ENCODE results near the gene RHPN2. TPM values are rescaled to one million over a fixed set of nuclear protein-coding genes. Genes with fewer than 3 reads are reported as not detected.
"Not testable (repeated sequence)": the region's sequence is repeated elsewhere in the genome, so short reads cannot be mapped to it uniquely, and the experiment has no call there.

Gene RHPN2
- total RNA-seq, 5 donors from 2014 or later (not counting 1 experiment from before 2014, with no cell fraction given), result 0.16 to 0.66 (median 0.33) TPM

GRCh38 chr19:33047422-33047821 lies 17.3 kb downstream of the RHPN2 start:
- Mint-ChIP-seq H3K27me3 (peaks cover 0 to 2% of the 10 kb centered on the region in 2 donors), H3K36me3 (no peaks in the 10 kb centered on the region), H3K9me3 (no peaks in the 10 kb centered on the region), H3K27ac (no peak overlapping the region), H3K4me1 (no peaks in the 10 kb centered on the region), H3K4me3 (no peak overlapping the region)
- CTCF ChIA-PET, result no interaction called here
- Histone ChIP-seq H3K4me1 (ENCODE audit: control insufficient read depth in 1 of 2, extremely low read depth in 1 of 2, insufficient read depth in 2 of 2, low read length in 2 of 2) (no peaks in the 10 kb centered on the region), H3K27me3 (replicated peaks in 1 of 2; ENCODE audit: control insufficient read depth in 2 of 2, extremely low read depth in 1 of 2, insufficient read depth in 2 of 2, low read length in 1 of 2) (peaks cover 0 to 3% of the 10 kb centered on the region in 2 experiments), H3K36me3 (ENCODE audit: control insufficient read depth in 2 of 2, extremely low read depth in 1 of 2, insufficient read depth in 1 of 2, low read length in 1 of 2) (no peaks in the 10 kb centered on the region), H3K9me3 (no peaks in the 10 kb centered on the region), H3K27ac (ENCODE audit: low read length) (no peak overlapping the region), H3K4me3 (ENCODE audit: control insufficient read depth in 1 of 2, extremely low read depth in 1 of 2, low read length in 1 of 2) (no peak overlapping the region)
- no peak for DNase-seq
- POLR2A ChIA-PET, result no interaction called here
- no peak for ATAC-seq (replicated peaks in 1 of 4)
- WGBS (ENCODE audit: insufficient coverage), result no CpG with 5 or more reads among the region's 8 CpGs

- H3K9me3 Mint-ChIP-seq; H3K27ac ChIP-seq (ENCODE audit: low read length); H3K4me3 Mint-ChIP-seq; H3K4me3 ChIP-seq (ENCODE audit: control insufficient read depth in 1 of 2, extremely low read depth in 1 of 2, low read length in 1 of 2); H3K9me3 ChIP-seq; H3K27me3 Mint-ChIP-seq; DNase-seq; H3K4me1 ChIP-seq (ENCODE audit: control insufficient read depth in 1 of 2, extremely low read depth in 1 of 2, insufficient read depth in 2 of 2, low read length in 2 of 2); H3K27me3 ChIP-seq (replicated peaks in 1 of 2; ENCODE audit: control insufficient read depth in 2 of 2, extremely low read depth in 1 of 2, insufficient read depth in 2 of 2, low read length in 1 of 2); CTCF ChIA-PET; H3K36me3 ChIP-seq (ENCODE audit: control insufficient read depth in 2 of 2, extremely low read depth in 1 of 2, insufficient read depth in 1 of 2, low read length in 1 of 2); ATAC-seq (replicated peaks in 1 of 4); H3K27ac Mint-ChIP-seq; POLR2A ChIA-PET; H3K36me3 Mint-ChIP-seq: not testable (repeated sequence)
- peaks cover 10 to 11% (median 10%) of the 10 kb centered on the region in 3 donors for H3K4me1 Mint-ChIP-seq
- WGBS (ENCODE audit: insufficient coverage), result 80% methylated on average over 1 of the region's 3 CpGs
These were observed 22.9 kb downstream of the RHPN2 start for GRCh38 chr19:33041828-33042160.

DNA sequence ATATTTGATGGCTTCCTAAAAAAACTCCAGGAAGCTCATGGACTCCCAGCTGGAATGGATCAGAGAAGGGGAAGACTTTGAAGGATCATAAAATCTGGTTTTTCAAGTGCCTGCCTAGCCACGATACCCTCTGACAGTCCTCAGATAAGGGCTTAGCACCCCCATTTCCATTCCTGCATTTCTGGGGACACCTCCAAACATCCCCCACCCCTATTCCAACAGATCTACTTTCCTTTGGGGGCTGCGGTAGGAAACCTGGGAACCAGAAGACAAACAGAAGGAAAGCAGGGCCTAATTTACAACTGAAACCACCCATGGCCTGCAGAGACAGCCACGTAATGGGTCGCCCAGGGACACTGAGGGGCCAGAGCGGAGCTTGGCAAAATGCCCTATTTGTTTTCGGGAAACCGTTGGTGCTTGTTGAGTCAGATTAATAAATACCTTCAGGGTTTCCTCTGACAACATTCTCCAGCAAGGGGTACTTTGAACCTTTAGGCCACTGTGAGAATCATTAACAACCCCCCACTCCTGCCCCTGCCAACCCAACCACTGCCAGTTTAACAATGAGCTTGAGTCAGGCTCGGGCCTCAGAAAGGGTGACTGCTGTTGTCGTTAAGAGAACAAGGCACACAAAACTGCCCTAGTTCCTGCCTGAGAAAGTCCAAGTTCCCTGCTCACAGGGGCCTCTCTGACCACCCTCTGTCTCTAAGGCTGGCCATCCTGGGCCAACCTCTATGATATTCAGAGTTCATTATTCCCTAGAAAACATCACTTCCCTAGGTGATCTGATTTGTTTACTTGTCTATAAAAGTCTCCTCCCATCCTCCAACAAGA lies 23.5 kb downstream of the RHPN2 start:
- Mint-ChIP-seq H3K4me3 (no peak overlapping the region), H3K9me3 (no peaks in the 10 kb centered on the region), H3K27ac (no peak overlapping the region), H3K4me1 (peaks cover 10 to 11% (median 10%) of the 10 kb centered on the region in 3 donors), H3K36me3 (no peaks in the 10 kb centered on the region), H3K27me3 (no peaks in the 10 kb centered on the region)
- Histone ChIP-seq H3K4me3 (ENCODE audit: control insufficient read depth in 1 of 2, extremely low read depth in 1 of 2, low read length in 1 of 2) (no peak overlapping the region), H3K4me1 (ENCODE audit: control insufficient read depth in 1 of 2, extremely low read depth in 1 of 2, insufficient read depth in 2 of 2, low read length in 2 of 2) (peaks cover 0 to 10% of the 10 kb centered on the region in 2 experiments), H3K36me3 (ENCODE audit: control insufficient read depth in 2 of 2, extremely low read depth in 1 of 2, insufficient read depth in 1 of 2, low read length in 1 of 2) (no peaks in the 10 kb centered on the region), H3K27me3 (replicated peaks in 1 of 2; ENCODE audit: control insufficient read depth in 2 of 2, extremely low read depth in 1 of 2, insufficient read depth in 2 of 2, low read length in 1 of 2) (peaks cover 0 to 4% of the 10 kb centered on the region in 2 experiments), H3K9me3 (no peaks in the 10 kb centered on the region), H3K27ac (ENCODE audit: low read length) (no peak overlapping the region)
- POLR2A ChIA-PET, result no interaction called here
- CTCF ChIA-PET, result no interaction called here
- ATAC-seq (replicated peaks in 1 of 4), result no peak
- 60% methylated on average over 2 of the region's 9 CpGs for WGBS (ENCODE audit: insufficient coverage)
- DNase-seq, result no peak

DNA sequence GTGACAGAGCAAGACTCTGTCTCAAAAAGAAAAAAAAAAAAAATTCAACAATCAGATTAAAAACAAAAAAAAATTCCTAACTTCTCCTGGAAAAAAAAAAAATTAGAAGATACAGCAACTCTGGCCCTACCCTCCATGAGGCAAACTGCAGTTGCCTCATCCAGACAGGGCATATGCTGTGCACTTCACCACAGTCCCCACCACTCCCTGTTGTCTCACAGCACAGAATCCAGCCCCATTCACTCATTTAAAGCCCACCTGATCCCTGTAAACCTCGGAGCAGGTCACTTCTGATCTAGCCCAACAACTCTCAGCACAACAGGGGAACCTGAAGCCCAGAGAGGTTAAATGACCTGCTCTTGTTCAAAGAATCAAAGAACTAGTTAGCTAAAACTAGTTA lies 24.9 kb downstream of the RHPN2 start:
- H3K27ac ChIP-seq (ENCODE audit: low read length), result no peak overlapping the region
- peaks cover 0 to 4% of the 10 kb centered on the region in 2 experiments for H3K27me3 ChIP-seq (replicated peaks in 1 of 2; ENCODE audit: control insufficient read depth in 2 of 2, extremely low read depth in 1 of 2, insufficient read depth in 2 of 2, low read length in 1 of 2)
- H3K4me3 ChIP-seq (ENCODE audit: control insufficient read depth in 1 of 2, extremely low read depth in 1 of 2, low read length in 1 of 2), result no peak overlapping the region
- no peaks in the 10 kb centered on the region for H3K36me3 Mint-ChIP-seq
- H3K27me3 Mint-ChIP-seq, result no peaks in the 10 kb centered on the region
- no peak for DNase-seq
- 75% methylated on average over 1 of the region's 1 CpG for WGBS (ENCODE audit: insufficient coverage)
- H3K27ac Mint-ChIP-seq, result no peak overlapping the region
- ChIA-PET CTCF (no interaction called here), POLR2A (no interaction called here)
- peaks cover 0 to 10% of the 10 kb centered on the region in 2 experiments for H3K4me1 ChIP-seq (ENCODE audit: control insufficient read depth in 1 of 2, extremely low read depth in 1 of 2, insufficient read depth in 2 of 2, low read length in 2 of 2)
- no peak for ATAC-seq (replicated peaks in 1 of 4)
- H3K9me3 ChIP-seq, result no peaks in the 10 kb centered on the region
- H3K36me3 ChIP-seq (ENCODE audit: control insufficient read depth in 2 of 2, extremely low read depth in 1 of 2, insufficient read depth in 1 of 2, low read length in 1 of 2), result no peaks in the 10 kb centered on the region
- H3K9me3 Mint-ChIP-seq, result no peaks in the 10 kb centered on the region
- no peak overlapping the region for H3K4me3 Mint-ChIP-seq
- H3K4me1 Mint-ChIP-seq, result peaks cover 10 to 11% (median 10%) of the 10 kb centered on the region in 3 donors

- WGBS (ENCODE audit: insufficient coverage), result 88% methylated on average over 7 of the region's 10 CpGs
- no peak overlapping the region for H3K4me3 Mint-ChIP-seq
- POLR2A ChIA-PET, result no interaction called here
- H3K27ac Mint-ChIP-seq, result no peak overlapping the region
- H3K27me3 ChIP-seq (replicated peaks in 1 of 2; ENCODE audit: control insufficient read depth in 2 of 2, extremely low read depth in 1 of 2, insufficient read depth in 2 of 2, low read length in 1 of 2), result peaks cover 0 to 4% of the 10 kb centered on the region in 2 experiments
- no peak overlapping the region for H3K4me3 ChIP-seq (ENCODE audit: control insufficient read depth in 1 of 2, extremely low read depth in 1 of 2, low read length in 1 of 2)
- ATAC-seq (replicated peaks in 1 of 4) (no peak), DNase-seq (no peak)
- no peaks in the 10 kb centered on the region for H3K9me3 Mint-ChIP-seq
- no peaks in the 10 kb centered on the region for H3K9me3 ChIP-seq
- H3K27ac ChIP-seq (ENCODE audit: low read length), result no peak overlapping the region
- no peaks in the 10 kb centered on the region for H3K36me3 Mint-ChIP-seq
- peaks cover 0 to 10% of the 10 kb centered on the region in 2 experiments for H3K4me1 ChIP-seq (ENCODE audit: control insufficient read depth in 1 of 2, extremely low read depth in 1 of 2, insufficient read depth in 2 of 2, low read length in 2 of 2)
- no peaks in the 10 kb centered on the region for H3K27me3 Mint-ChIP-seq
- no peaks in the 10 kb centered on the region for H3K36me3 ChIP-seq (ENCODE audit: control insufficient read depth in 2 of 2, extremely low read depth in 1 of 2, insufficient read depth in 1 of 2, low read length in 1 of 2)
- CTCF ChIA-PET, result interaction anchor here in 1 of 2 donors (0.7 kb wide), 1 partner anchor 664 kb away, joined by 3 read pairs; no protein-coding TSS in a partner anchor
- H3K4me1 Mint-ChIP-seq, result peaks cover 10 to 11% (median 10%) of the 10 kb centered on the region in 3 donors
These were observed 25.5 kb downstream of the RHPN2 start for GRCh38 chr19:33039108-33039599.

- H3K4me3 ChIP-seq (ENCODE audit: control insufficient read depth in 1 of 2, extremely low read depth in 1 of 2, low read length in 1 of 2), result peak overlapping the region; percentile 28 to 47
- not testable (repeated sequence) for H3K27me3 Mint-ChIP-seq; H3K9me3 Mint-ChIP-seq; H3K9me3 ChIP-seq; H3K27ac ChIP-seq (ENCODE audit: low read length); H3K4me1 ChIP-seq (ENCODE audit: control insufficient read depth in 1 of 2, extremely low read depth in 1 of 2, insufficient read depth in 2 of 2, low read length in 2 of 2); H3K27me3 ChIP-seq (replicated peaks in 1 of 2; ENCODE audit: control insufficient read depth in 2 of 2, extremely low read depth in 1 of 2, insufficient read depth in 2 of 2, low read length in 1 of 2); H3K36me3 ChIP-seq (ENCODE audit: control insufficient read depth in 2 of 2, extremely low read depth in 1 of 2, insufficient read depth in 1 of 2, low read length in 1 of 2); H3K36me3 Mint-ChIP-seq
- peak overlapping the region; percentile 91 to 97 for H3K27ac Mint-ChIP-seq
- H3K4me1 Mint-ChIP-seq, result peaks cover 10 to 11% (median 10%) of the 10 kb centered on the region in 3 donors
- POLR2A ChIA-PET, result interaction anchor here in 1 of 2 donors (0.7 kb wide), 1 partner anchor 1997 kb away, joined by 3 read pairs; no protein-coding TSS in a partner anchor
- 29% methylated on average over 12 of the region's 18 CpGs for WGBS (ENCODE audit: insufficient coverage)
- ATAC-seq (replicated peaks in 1 of 4) (peak in 2 of 4 experiments; percentile 52 to 56), DNase-seq (peak in 13 of 35 experiments; percentile 1 to 56 (median 7))
- peak overlapping the region; percentile 82 to 86 (median 82) for H3K4me3 Mint-ChIP-seq
- CTCF ChIA-PET, result interaction anchor here (0.6 to 0.7 kb wide), 2 partner anchors 46 to 61 kb away, joined by 3 read pairs; no protein-coding TSS in a partner anchor
These were observed 27.3 kb downstream of the RHPN2 start for GRCh38 chr19:33037168-33038025.

Measured in T-cell (primary cell).